HG03159 (cell line): Measurements from ENCODE around the gene DUSP7.

Experiments used
- ATAC-seq: cut with Tn5 transposase; IDR thresholded peaks from one replicate; pipeline ENCODE4 v1.9.1; 2021; ENCODE audit warnings: mild to moderate bottlenecking, moderate library complexity; ENCODE audit not compliant: unreplicated experiment

The DUSP7 gene

DNA sequence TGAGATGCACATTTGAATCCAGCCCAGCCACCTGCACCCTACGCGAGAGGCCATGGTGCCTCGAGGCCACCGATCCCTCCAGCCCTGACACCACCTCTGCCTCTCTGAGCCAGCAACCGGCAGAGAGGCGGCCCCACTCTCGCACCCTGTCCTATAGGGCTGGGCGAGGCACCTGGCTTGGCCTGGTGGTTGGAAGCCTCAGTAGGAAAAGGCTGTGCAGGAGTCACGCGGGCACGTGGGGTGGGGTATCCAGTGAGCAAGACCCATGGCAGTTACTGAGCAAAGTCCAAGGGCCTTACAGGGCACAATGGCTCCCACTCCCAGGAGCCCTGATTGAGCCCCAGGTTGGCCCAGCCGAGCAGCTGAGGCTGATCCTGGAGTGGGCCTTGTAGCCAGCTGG, 12.4 kb upstream of the DUSP7 start:
- no peak for ATAC-seq

DNA sequence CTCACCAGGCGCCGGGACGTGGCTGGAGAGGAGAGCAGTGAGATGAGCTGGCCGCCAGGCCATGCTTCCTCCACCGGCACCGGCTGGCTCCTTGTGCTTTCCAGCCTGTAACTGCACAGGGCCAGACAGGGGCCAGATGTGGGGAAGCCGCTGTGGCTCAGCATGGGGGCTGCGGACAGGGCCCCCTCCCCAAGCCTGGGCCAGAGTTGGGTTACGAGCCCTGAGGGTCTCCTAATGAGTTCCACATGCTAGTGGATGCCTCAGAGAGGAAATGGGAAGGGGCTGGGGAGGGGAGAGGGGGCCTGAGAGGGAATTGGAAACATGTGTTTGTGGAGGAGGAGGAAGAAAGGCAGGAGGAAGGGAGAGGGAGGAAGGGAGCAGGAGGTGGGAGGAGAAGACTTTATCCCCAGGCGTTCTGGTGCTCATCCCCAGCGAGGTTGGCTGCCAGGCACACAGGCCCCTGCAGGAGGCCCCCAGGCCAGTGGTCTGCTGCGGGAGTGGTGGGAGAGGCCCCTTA, 11.7 kb upstream of the DUSP7 start:
- no peak for ATAC-seq

DNA sequence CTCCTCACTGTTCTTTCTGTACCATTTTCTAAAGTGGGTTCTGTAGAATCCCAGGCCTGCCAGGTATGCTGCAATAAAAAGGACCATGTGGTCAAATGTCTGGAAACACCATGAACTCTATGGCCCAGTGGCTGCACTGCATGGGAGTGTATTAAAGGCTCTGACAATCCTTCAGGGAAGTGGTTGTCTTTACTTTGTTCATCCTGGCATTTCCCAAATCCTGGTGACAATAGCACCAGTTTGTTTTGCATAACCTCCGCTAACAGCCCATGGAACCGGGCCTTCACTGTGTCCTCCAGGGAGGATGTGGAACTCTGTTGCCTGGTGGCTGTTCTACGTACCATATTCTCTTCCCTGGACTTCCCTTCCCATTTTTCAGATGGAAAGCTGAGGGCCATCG, 11.2 kb upstream of the DUSP7 start:
- no peak for ATAC-seq

DNA sequence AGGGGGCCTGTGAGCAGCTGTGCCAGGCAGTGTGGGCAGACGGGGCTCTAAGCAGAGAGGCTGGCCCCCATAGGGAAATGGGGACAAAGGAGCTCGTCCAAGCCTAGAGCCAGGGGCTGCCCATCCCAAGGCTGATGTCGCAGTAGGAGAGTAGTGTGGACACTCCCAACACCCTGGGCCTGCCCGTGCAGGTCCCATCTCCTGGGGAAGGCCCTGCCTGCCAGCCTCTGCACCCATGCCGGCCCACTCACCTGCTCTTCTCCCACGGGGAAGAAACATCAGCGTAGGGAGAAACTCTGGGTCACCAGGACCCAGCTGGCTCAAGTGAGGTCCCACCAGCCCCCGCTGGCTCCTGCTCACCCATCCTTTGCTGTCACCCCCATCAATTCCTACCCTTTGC, 10.7 kb upstream of the DUSP7 start:
- no peak for ATAC-seq

DNA sequence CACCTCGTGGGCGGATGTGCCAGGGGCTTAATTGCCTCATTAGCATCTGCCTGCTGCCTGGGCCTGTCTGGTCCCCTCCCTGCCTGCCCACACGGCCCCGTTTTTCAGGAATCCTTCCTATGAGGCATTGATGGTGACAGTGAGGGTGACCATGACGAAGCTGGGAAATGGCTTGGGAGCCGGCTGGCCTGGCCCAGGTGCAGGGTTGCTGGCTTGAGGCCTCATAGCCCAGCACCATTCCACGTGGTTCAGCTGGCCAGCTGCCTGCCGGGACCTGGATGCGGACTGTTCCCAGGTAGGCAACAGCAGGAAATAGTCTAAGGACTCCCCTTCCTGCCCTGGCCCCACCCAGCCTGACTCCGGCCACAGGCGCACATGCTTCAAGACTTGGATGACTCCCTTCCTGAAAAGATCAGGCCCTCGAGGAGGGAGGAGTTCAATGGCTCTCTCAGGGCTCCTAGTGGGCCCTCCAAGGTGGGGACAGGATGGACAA, 8.9 kb upstream of the DUSP7 start:
- no peak for ATAC-seq

DNA sequence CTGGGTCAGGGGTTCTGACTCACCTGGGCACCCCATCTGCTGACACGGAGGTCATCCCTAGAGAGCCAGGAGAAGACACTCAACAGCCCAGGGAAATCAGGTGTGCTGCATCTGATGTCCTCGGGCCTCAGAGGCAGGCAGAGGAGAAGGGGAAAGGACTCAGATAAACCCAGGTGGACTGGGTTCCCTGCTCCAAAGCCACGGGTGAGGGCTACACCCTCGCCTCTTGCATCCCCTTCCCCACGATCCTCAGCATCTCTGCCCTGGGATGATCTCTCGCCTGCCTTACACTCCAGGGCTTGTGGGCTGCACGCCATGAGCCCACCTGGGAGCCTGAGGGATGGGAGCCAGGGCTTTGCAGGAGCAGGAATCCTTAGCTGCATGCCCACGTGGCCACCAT, 8.2 kb upstream of the DUSP7 start:
- ATAC-seq: no peak

DNA sequence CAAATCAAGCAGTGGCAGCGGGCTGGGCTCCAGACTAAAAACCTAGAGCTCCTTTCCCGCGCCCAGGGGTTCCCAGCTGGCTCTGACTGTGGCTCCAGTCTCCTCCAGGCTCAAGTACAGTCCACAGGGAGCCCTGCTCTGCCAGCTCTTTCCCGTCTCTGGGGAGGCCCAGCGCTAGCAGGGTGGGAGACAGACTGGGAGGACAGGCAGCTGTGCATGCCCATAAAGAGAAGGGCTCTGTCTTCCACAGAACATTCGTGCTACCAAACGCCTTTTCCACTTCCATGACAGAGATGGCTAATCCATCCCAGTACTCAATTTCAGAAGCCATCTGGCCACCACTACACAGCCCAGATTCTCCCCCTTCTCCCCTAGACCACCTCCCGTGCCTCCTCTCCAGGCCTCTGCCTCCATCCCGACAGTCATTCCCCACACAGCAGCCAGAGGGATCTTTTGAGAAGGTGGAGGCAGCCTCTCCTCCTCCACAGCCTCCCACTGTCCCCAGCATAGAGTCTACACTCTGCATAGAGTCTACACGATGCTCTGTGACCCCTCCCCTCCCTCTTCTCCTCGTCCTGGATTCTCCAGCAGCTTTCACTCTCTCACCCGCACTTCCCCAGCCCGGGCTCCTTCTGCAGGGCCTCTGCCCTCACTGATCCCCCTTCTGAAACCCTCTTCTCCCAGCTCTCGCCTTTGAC, 6.8 kb upstream of the DUSP7 start:
- ATAC-seq: no peak

DNA sequence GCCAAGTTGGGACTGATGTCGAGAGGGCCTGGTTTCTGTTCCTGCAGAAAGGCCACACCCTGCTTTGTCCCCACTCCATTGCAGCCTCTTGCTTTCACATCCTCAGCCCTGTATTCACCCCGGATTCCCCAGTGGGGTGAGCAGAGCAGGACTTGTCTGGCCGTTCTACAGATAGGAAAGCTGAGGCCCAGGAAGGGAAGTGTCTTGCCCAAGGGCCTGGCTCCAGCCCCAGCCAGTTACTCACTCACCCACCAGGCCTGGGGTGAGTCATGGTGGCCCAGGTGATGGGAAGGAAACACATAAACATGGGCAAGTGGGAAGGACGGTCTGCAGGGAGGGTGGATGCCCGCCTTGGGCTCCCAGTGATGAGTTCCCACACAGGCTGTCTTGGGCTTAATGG, 6.1 kb upstream of the DUSP7 start:
- no peak for ATAC-seq

DNA sequence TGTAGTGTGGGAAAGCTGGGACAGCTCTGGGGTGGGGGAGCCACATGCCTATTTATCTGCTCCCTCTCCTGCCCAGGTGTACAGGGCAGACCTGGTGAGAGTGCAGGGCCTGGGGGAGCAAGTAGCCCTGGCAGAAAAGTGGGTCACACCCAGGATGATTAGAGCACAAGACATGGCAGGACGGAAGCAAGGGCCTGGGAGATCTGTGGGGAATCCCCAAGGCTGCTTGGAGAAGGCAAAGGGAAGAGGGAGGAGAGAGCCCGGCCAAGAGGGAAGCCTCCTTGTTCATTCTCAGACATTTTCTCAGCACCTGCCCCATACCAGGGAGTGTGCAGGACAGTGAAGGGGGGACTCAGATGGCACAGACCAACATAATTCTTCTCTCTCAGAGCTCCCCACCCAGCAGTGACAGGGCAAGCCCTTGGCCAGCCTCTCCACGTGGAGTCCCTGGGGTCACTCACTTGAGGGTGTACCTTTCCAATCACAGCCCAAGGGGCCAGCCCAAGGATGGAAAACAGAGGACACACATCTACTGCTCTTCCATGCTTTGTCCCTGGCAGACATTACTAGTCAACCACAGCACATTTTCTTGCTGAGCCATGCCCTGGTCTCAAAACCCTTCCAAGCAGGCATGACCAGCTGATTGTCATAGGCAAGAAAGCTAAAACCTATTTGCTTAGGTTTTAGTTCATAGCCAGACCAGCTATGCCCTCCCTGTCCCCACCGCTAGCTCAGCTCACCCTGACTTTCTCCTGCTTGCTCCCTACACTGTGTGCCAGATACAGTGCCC, 4.9 kb upstream of the DUSP7 start:
- no peak for ATAC-seq

DNA sequence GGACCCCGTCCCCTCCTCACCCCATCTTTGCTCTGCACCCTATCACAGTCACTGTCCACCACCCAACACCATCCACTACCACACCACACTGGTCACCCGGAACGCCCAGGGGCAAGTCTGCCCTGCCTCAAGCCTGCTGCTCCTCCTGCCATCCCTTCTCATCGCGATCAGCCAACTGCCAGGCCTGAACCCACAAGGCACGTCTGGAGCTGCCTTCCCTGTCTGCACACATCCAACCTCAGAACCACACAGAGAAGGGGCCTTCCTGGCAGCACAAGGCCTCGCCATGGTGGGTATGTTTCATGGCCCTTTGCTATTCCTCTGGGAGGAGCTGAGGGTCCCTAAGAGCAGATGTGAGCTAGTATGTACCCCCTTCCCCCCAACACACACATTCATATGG, 3.4 kb upstream of the DUSP7 start:
- no peak for ATAC-seq

DNA sequence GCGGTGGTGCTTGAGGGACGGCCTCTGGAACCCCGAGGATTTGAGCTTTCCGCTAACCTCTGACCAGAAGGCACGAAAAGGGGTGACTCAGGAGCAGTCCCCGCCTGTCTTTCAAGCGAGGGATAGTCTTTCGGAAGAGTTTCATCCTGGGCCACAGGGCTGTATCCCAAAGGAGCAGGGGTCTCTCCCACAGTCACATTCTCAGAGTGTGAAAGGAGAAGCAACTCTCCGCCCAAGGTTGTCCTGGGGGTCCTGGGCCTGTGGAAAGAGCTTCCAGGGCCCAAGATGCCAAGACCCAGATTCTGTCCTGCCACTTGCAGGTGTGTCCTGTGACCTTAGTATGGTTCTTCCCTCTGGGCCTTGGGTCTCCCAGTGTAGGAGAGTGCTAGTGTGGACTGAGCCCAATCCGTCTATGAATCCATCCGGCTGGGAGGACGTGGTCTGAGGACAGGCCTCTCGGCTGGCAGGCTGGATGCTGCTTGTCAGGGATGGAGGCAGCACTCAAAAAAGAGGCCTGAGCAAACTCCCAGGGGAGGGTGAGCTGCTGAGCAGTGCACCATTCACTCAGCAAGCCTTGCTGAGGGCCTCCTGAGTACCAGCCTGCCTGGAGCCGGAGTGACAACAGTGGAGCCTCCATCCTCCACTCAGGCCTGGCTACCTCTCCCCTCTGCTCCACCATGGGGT, 1.6 kb upstream of the DUSP7 start:
- ATAC-seq: no peak

DNA sequence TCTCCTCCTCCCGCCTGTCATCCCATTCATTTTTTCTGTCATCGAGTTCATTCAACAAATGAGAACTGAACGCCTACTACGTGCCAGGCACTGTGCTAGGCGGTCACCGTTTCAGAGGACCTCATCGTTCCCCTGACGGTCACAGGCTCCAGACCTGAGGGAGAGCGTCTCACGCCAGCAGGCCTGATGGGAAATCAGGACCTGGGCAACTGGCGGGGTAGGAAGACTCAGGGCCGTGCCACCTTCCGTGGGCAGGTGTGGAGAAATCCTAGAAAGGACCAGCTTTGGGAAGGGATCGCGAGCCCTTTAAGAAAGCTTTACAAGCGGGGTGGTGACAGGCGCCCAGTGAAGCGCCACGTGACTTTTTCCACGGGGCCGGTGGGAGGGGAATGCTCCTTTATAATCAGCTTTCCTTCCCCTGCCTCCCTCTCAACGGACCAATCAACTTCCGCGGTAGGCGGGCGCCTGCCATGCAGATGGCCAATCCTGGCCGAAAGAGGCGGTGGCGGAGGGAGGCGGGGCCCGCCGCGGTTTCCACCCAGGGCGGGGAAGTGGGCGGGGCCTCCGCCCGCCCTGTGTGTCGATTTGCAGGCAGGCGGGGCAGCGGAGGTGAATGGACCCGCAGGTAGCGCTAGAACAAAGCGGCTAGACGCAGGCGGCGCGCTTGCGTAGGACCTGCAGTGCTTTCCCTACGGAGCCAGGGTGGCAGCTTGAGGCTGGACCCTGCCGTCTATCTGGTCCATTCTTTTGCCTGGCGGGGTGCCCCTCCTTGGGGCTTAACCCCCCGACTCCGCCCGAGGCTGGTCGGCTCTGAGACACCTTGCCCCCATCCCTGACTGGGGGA, 819 bp upstream of the DUSP7 start:
- ATAC-seq: peak; percentile 70

DNA sequence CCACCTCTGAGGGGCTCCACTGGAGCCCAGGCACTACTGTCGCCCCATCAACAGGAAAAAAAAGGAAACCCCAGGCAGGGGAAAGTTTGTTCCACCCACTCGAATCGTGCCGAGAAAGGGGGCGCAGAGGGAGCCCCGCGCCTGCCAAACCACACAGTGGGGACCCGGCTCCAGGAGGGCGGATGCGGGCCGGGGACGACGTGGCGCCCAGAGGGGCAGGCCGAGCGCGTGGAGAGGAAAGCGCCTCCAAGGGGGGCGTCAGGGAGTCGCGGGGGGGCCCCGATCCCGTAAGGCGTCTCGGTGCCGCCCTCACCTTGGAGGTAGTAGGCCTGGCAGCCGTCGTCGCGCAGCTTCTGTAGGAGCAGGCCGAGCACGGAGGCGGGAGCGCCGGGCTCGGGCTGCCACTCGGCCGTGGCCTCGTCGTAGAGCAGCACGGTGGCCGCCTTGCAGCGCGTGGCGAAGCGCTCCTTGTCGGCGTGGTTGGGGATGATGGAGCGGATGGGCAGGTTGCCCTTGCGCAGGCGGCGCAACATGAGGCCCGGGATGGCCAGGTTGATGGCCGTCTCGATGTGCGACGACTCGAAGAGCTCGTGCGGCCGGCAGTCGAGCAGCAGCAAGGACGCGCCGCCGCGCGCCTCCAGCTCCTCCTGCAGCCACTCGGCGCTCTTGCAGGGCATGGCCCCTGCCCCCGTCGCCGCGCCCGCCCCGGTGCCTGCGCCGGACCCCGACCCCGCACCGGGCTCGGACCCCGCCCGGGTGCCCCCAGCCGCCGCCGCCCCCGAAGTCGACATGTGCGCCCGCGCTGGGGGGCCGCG, 627 bp downstream of the DUSP7 start:
- ATAC-seq: peak; percentile 14

DNA sequence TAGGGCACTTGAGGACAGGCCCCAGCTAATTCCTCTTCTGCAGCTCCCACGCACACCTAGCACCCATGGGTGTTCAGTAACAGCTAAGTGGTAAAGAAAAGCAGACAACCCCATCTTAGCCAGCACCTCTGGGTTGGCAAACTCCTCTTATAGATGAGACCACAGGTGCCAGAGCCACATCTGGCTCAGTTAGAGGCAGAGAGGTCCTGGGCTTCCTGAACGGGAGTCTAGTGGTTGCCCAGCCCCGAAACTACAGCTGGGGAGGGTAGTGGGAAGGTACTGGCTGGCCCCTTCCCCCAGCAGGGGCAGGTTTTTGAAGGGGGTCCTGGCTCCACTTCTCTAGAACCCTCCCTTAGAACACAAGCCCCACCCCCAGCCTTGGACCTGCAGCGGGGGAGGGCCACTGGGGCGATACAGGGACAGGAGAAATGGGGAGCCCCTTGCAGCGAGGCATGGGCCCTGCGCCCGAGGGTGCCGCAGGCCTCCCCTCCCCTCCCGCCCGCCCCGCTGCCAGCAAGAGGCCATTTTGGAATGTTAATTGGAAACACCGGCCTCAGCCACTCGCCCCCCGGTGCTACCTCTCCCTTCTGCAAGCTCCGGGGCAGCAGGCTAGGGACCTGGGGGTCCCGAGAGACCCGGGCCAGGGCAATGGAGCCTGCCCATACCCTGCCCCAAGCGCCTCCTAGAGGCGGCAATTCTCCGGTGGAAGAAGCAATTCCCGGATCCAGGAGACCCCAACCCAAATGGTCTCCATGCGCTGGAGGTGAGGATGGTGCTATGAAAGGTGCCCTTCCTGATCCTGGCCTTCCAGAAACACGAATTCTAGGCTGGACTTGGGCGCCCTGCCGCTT, 1.5 kb downstream of the DUSP7 start:
- no peak for ATAC-seq

DNA sequence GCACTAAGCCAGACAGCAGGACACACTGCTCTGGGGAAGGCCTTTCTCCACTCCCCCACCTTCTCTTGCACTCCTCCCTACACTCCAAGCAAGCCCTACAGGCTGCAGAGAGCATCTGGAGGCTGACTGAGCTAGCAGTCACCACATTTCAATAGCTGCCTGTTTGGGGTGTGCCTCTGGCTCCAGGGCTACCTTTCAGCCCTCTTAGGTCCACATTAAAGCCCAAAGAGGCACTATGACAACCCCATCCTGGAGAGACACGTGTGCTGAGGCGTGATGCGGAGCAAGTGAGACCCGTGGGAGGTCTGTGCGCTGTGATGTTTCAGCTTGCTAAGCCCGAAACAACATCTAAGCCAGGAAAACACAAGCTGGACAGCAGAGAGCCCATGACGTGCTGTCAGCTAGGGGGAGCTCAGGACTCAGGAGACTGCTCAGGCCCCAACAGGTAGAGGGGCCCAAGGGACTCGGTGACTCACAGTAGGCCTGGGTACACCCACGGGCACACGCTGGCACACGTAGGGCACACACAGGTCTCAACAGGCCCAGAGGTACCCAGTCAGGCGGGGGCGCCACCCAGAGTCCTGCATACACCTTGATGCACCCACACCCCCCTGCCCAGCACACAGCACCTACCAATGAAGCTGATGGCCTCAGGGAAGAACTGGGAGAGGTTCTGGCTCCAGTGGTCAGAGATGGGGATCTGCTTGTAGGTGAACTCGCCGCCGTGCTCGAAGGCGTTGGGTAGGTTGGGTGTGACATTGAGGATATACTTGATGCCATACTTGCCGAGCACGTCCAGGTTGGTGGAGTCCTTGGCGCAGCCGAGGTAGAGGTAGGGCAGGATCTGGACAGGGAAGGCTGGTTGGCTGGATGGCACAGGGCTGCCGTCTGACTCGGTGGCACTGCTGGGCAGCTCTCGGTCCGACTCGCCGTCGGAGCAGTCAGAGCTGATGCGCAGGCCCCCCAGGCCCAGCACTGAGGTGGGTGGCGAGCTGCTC, 2.8 kb downstream of the DUSP7 start:
- ATAC-seq: no peak

DNA sequence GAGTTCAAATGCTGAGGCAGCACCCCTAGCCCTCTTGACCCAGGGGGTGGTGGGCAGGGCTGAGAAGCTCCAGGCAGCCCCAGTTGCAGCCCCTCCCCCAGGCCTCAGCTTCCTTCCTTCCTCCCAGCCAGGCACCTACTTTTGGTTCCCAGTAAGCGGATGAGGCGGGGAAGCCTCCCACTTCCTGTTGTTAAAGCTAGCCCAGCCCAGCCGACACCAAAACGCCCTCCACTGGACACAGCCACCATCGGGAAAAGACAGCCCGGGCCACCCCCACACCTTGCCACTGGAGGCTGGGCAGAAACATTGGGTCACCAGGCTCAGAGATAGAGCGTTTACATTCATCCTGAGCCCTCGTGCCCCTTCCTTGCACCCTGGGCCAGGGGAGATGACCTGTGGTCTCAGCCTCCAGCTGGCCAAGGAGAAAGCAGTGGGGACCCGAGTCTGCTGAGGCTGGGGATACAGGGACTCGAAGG, 3.5 kb downstream of the DUSP7 start:
- ATAC-seq: no peak

DNA sequence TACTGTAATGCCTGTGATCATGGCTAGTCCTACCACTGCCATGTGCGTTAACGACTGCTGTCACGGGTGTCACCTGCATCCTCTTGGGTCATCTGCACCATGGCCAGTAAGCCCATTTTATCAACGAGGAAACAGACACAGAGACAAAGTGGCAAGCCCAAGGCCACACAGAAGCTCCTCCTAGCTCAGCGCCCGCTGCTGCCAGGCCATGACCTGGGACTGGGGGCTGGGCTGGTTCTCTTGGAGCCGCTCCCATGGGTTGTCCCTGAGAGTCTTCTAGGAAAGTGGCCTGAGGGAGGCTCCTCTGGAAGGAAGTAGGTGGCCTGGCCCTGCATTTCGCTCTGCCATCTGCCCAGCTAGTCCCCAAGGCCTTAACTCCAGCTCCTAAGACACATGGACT, 4.9 kb downstream of the DUSP7 start:
- no peak for ATAC-seq

DNA sequence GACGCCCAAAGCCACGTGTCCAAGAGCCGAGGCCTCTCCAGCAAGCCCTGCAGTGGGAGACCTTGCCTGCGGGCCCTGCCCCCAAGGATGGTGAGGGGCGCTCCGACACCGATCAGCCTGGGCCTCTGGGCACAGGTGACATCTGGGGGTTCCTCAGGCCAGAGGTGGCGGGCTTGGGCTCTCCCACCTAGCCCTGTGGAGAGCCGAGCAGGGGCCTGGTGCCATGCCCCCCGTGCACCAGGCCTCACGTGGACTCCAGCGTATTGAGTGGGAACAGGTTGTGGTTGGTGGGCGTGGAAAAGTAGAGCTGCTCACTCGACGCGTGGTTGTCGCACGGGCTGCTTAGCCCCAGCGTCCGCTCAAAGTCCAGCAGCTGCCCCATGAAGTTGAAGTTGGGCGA, 5.8 kb downstream of the DUSP7 start:
- no peak for ATAC-seq
